ENCODE measurements around the gene GLDC.

Gene GLDC

GRCh38 chr9:6620796-6621195 is 24.7 kb downstream of the GLDC start:
- no peak for DNase-seq (ENCODE audit: low read depth in 1 of 2, low spot score in 1 of 2)
- Histone ChIP-seq H3K27ac (replicated peaks) (no peak overlapping the region), H3K27me3 (ENCODE audit: insufficient read depth, poor library complexity, severe bottlenecking) (no peaks in the 10 kb centered on the region), H3K4me3 (replicated peaks; ENCODE audit: insufficient read depth, low read length) (no peak overlapping the region)
- no peak for TF ChIP-seq SPI1 (IDR thresholded peaks at IDR 0.05; ENCODE audit: borderline replicate concordance, low read depth)
- TF ChIP-seq GABPA (IDR thresholded peaks at IDR 0.05; ENCODE audit: low read depth): no peak
- TF ChIP-seq POLR2AphosphoS5 (IDR thresholded peaks at IDR 0.05; ENCODE audit: low read depth): no peak
- TF ChIP-seq REST (IDR thresholded peaks at IDR 0.05; ENCODE audit: insufficient replicate concordance, low read depth): no peak

GRCh38 chr9:6620353-6620752 is 25.2 kb downstream of the GLDC start:
- Histone ChIP-seq H3K4me3 (replicated peaks; ENCODE audit: insufficient read depth, low read length) (no peak overlapping the region), H3K27me3 (ENCODE audit: insufficient read depth, poor library complexity, severe bottlenecking) (no peaks in the 10 kb centered on the region), H3K27ac (replicated peaks) (no peak overlapping the region)
- DNase-seq (ENCODE audit: low read depth in 1 of 2, low spot score in 1 of 2): no peak
- TF ChIP-seq POLR2AphosphoS5 (IDR thresholded peaks at IDR 0.05; ENCODE audit: low read depth) (no peak), CTCF (IDR thresholded peaks at IDR 0.05; ENCODE audit: insufficient read depth, low read length) (no peak), SPI1 (IDR thresholded peaks at IDR 0.05; ENCODE audit: borderline replicate concordance, low read depth) (no peak), REST (IDR thresholded peaks at IDR 0.05; ENCODE audit: insufficient replicate concordance, low read depth) (no peak), GABPA (IDR thresholded peaks at IDR 0.05; ENCODE audit: low read depth) (no peak)

GRCh38 chr9:6619909-6620308 is 25.6 kb downstream of the GLDC start:
- H3K27me3 ChIP-seq (ENCODE audit: insufficient read depth, poor library complexity, severe bottlenecking): no peaks in the 10 kb centered on the region
- TF ChIP-seq POLR2AphosphoS5 (IDR thresholded peaks at IDR 0.05; ENCODE audit: low read depth) (no peak), REST (IDR thresholded peaks at IDR 0.05; ENCODE audit: insufficient replicate concordance, low read depth) (no peak), GABPA (IDR thresholded peaks at IDR 0.05; ENCODE audit: low read depth) (no peak), SPI1 (IDR thresholded peaks at IDR 0.05; ENCODE audit: borderline replicate concordance, low read depth) (no peak), CTCF (IDR thresholded peaks at IDR 0.05; ENCODE audit: insufficient read depth, low read length) (no peak)
- no peak for DNase-seq (ENCODE audit: low read depth in 1 of 2, low spot score in 1 of 2)

More at GRCh38 chr9:6619909-6620308, 25.6 kb downstream of the GLDC start:
- no peak overlapping the region for H3K4me3 ChIP-seq (replicated peaks; ENCODE audit: insufficient read depth, low read length)
- H3K27ac ChIP-seq (replicated peaks): no peak overlapping the region
